ENCODE measurements around the gene NAPEPLD. TPM values are rescaled to one million over a fixed set of nuclear protein-coding genes. Genes with fewer than 3 reads are reported as not detected.
"Not testable (repeated sequence)": the region's sequence is repeated elsewhere in the genome, so short reads cannot be mapped to it uniquely, and the experiment has no call there.

The NAPEPLD gene
- total RNA-seq, 3 donors from 2014 or later = 7.2 to 16.5 (median 12.1) TPM

DNA sequence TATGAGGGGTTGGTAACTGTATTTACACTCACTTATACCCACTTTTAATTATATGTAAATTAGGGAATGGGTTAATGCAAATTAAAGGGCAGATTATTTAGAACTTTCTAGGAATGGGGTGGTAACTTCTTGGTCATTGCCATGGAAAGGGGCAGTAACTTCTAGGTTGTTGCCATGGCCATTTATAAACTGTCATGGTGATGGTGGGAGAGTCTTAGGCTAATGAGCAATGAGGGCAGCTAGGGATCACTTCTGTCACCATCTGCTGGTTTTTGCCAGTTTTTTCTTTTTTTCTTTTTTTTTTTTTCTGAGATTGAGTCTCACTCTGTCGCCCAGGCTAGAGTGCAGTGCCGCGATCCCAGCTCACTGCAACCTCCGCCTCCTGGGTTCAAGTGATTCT, 33.1 kb downstream of the NAPEPLD start:
- Histone ChIP-seq H3K4me1 (no peaks in the 10 kb centered on the region), H3K9me3 (no peaks in the 10 kb centered on the region), H3K4me3 (no peak overlapping the region), H3K27me3 (no peaks in the 10 kb centered on the region), H3K27ac (no peak overlapping the region), H3K36me3 (no peaks in the 10 kb centered on the region)
- TF ChIP-seq, protein P1, sequence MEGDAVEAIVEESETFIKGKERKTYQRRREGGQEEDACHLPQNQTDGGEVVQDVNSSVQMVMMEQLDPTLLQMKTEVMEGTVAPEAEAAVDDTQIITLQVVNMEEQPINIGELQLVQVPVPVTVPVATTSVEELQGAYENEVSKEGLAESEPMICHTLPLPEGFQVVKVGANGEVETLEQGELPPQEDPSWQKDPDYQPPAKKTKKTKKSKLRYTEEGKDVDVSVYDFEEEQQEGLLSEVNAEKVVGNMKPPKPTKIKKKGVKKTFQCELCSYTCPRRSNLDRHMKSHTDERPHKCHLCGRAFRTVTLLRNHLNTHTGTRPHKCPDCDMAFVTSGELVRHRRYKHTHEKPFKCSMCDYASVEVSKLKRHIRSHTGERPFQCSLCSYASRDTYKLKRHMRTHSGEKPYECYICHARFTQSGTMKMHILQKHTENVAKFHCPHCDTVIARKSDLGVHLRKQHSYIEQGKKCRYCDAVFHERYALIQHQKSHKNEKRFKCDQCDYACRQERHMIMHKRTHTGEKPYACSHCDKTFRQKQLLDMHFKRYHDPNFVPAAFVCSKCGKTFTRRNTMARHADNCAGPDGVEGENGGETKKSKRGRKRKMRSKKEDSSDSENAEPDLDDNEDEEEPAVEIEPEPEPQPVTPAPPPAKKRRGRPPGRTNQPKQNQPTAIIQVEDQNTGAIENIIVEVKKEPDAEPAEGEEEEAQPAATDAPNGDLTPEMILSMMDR (IDR thresholded peaks at IDR 0.05) = no peak
- TF ChIP-seq POLR2AphosphoS5 (IDR thresholded peaks at IDR 0.05) (no peak), POLR2A (IDR thresholded peaks at IDR 0.05) (no peak)
- intact Hi-C loops (cut with DNase I; ENCODE audit: low total_unique reads) = no loop called here
- no peak for DNase-seq (ENCODE audit: low spot score in 2 of 2)

DNA sequence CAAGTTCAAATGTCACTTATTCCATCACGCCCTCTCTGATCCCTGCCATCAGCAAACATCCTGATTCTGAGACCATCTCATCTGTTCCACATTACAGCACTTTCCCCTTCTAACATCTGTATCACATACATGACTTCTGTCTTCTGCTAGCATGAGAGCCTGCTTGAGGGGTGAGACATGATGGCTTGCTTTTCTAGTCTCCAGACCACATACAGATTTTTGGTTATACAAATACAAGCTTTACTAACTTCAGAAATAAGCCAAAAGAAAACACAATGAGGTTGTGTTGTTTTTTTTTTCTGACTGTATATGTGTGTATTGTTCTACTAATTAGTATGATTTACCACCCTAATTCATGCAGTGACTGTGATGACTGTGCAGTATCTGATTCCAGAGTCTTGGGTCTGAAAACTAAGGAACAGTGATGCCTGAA, 34.3 kb downstream of the NAPEPLD start:
- TF ChIP-seq, protein P1 (IDR thresholded peaks at IDR 0.05) = no peak
- TF ChIP-seq POLR2AphosphoS5 (IDR thresholded peaks at IDR 0.05) = no peak
- no peak for TF ChIP-seq POLR2A (IDR thresholded peaks at IDR 0.05)
- intact Hi-C loops (cut with DNase I; ENCODE audit: low total_unique reads) = no loop called here
- Histone ChIP-seq H3K27ac (no peak overlapping the region), H3K4me3 (no peak overlapping the region), H3K36me3 (no peaks in the 10 kb centered on the region), H3K27me3 (no peaks in the 10 kb centered on the region), H3K9me3 (no peaks in the 10 kb centered on the region), H3K4me1 (no peaks in the 10 kb centered on the region)
- DNase-seq (ENCODE audit: low spot score in 2 of 2) = no peak

DNA sequence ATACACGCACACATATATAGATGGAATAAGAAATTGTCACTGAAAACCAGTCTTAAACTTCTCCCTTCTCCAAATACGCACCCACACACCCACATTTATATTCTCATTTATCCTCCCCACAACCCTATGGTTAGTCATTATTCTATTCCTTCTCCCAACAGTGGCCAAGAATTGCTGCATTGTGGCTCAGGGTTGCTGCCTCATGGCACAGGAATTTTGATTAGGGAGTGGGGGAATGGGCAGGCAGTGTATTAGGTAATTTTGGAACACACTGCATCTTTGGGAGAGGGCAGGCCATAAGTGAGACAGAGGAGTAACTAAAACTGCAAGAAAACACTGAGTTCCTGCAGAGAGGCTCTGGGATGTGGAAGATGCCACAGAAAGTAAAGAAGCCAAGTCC, 35.7 kb downstream of the NAPEPLD start:
- TF ChIP-seq POLR2AphosphoS5 (IDR thresholded peaks at IDR 0.05) = no peak
- TF ChIP-seq, protein P1 (IDR thresholded peaks at IDR 0.05) = no peak
- TF ChIP-seq POLR2A (IDR thresholded peaks at IDR 0.05) = no peak
- no peaks in the 10 kb centered on the region for H3K9me3 ChIP-seq
- no peak overlapping the region for H3K27ac ChIP-seq
- no peaks in the 10 kb centered on the region for H3K27me3 ChIP-seq
- no peak for DNase-seq (ENCODE audit: low spot score in 2 of 2)
- H3K4me1 ChIP-seq = no peaks in the 10 kb centered on the region
- no peak overlapping the region for H3K4me3 ChIP-seq
- intact Hi-C loops (cut with DNase I; ENCODE audit: low total_unique reads) = no loop called here
- no peaks in the 10 kb centered on the region for H3K36me3 ChIP-seq

DNA sequence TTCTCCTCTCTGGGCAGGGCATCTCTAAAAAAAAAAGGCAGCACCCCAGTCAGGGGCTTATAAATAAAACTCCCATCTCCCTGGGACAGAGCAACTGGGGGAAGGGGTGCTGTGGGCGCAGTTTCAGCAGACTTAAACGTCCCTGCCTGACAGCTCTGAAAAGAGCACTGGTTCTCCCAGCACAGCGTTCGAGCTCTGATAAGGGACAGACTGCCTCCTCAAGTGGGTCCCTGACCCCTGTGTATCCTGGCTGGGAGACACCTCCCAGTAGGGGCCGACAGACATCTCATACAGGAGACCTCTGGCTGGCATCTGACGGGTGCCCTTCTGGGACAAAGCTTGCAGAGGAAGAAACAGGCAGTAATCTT, 42.2 kb downstream of the NAPEPLD start:
- H3K36me3 ChIP-seq; H3K27me3 ChIP-seq; H3K4me3 ChIP-seq; DNase-seq (ENCODE audit: low spot score in 2 of 2); intact Hi-C loops (cut with DNase I; ENCODE audit: low total_unique reads); H3K4me1 ChIP-seq; H3K27ac ChIP-seq; H3K9me3 ChIP-seq: not testable (repeated sequence)

DNA sequence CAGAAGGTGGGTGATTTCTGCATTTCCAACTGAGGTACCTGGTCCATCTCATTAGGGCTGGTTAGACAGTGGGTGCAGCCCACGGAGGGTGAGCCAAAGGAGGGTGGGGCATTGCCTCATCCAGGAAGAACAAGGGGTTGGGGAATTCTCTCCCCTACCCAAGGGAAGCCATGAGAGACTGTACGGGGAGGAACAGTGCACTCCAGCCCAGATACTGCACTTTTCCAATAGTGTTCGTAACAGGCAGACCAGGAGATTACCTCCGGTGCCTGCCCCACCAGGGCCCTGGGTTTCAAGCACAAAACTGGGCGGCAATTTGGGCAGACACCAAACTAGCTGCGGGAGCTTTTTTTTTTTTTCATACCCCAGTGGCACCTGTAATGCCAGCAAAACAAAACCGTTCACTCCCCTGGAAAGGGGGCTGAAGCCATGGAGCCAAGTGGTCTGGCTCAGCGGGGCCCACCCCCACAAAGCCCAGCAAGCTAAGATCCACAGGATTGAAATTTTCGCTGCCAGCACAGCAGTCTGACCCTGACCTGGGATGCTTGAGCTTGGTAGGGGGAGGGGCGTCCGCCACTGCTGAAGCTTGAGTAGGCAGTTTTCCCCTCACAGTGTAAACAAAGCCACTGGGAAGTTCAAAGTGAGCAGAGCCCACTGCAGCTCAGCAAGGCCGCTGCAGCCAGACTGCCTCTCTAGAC, 42.7 kb downstream of the NAPEPLD start:
- TF ChIP-seq, protein P1 (IDR thresholded peaks at IDR 0.05) = no peak
- TF ChIP-seq POLR2A (IDR thresholded peaks at IDR 0.05) = no peak
- no peak for TF ChIP-seq POLR2AphosphoS5 (IDR thresholded peaks at IDR 0.05)
- intact Hi-C loops (cut with DNase I; ENCODE audit: low total_unique reads) = no loop called here
- Histone ChIP-seq H3K4me3 (no peak overlapping the region), H3K36me3 (no peaks in the 10 kb centered on the region), H3K27me3 (no peaks in the 10 kb centered on the region), H3K4me1 (no peaks in the 10 kb centered on the region), H3K9me3 (no peaks in the 10 kb centered on the region), H3K27ac (no peak overlapping the region)
- DNase-seq (ENCODE audit: low spot score in 2 of 2) = no peak

Data from breast epithelium (tissue), 4 donors.